Aorta (tissue), 5 donors: ENCODE measurements around the gene RTEL1. TPM values are rescaled to one million over a fixed set of nuclear protein-coding genes. Genes with fewer than 3 reads are reported as not detected.
A peak's percentile ranks its signal among the peaks of the same experiment; 100 is the strongest.

Experiments
- ATAC-seq: fragments of 200-7000 bp; cut with Tn5 transposase; one replicate; pipeline ENCODE4 v1.9.1; 2022; ENCODE audit warnings: moderate library complexity; ENCODE audit not compliant: low FRiP score
- DNase-seq, 2 donors: peaks; one replicate each; pipeline ENCODE4 v3.0.0-alpha.2; 2020
- H3K27ac ChIP-seq, 2 donors: one replicate each; pipeline ENCODE4 v1.5.1; 2013; ENCODE audit warnings: low read length in 2 of 2, mild to moderate bottlenecking in 2 of 2, moderate library complexity in 2 of 2, control low read depth in 1 of 2, inconsistent platforms in 1 of 2, low read depth in 1 of 2
- H3K27me3 ChIP-seq, 2 donors: one replicate each; pipeline ENCODE4 v1.6.1; 2013; ENCODE audit warnings: control low read depth in 1 of 2, low read length in 1 of 2, mild to moderate bottlenecking in 1 of 2, moderate library complexity in 1 of 2; ENCODE audit not compliant: insufficient read depth in 2 of 2, control insufficient read depth in 1 of 2
- H3K36me3 ChIP-seq, 2 donors: one replicate each; pipeline ENCODE4 v1.6.1; 2013; ENCODE audit warnings: control low read depth in 1 of 2, low read length in 1 of 2, mild to moderate bottlenecking in 1 of 2; ENCODE audit not compliant: insufficient read depth in 2 of 2, control insufficient read depth in 1 of 2
- H3K4me1 ChIP-seq, 2 donors: one replicate each; pipeline ENCODE4 v1.6.1; 2013; ENCODE audit warnings: low read length in 2 of 2, control low read depth in 1 of 2, mild to moderate bottlenecking in 1 of 2, moderate library complexity in 1 of 2; ENCODE audit not compliant: insufficient read depth in 2 of 2, control insufficient read depth in 1 of 2
- H3K4me3 ChIP-seq, 2 donors: one replicate each; pipeline ENCODE4 v1.5.1; 2013; ENCODE audit warnings: low read length in 2 of 2, control low read depth in 1 of 2, mild to moderate bottlenecking in 1 of 2
- H3K9me3 ChIP-seq: one replicate; pipeline ENCODE4 v1.6.1; 2013; ENCODE audit warnings: mild to moderate bottlenecking, low read length; ENCODE audit not compliant: control insufficient read depth
- WGBS, 2 donors: extraction: QIAGEN DNeasy Blood & Tissue Kit; methylation state at CpG; one replicate each; pipeline ENCODE4 v1.1.7; 2013; 5-methylcytosine and 5-hydroxymethylcytosine counted together
- intact Hi-C, 2 donors: fragments of 100-400 bp; cut with DNase I; formaldehyde crosslinking; loops; one replicate each; pipeline versions ENCODE4 v1.14.2 to v1.15.0; 2022
- polyA plus RNA-seq, 2 donors: library from polyadenylated mRNA; stranded (reverse); fragments of 200-250 nt; gene quantifications; one replicate each; pipeline ENCODE4 v1.2.3, GENCODE V29; 2013
- total RNA-seq, 2 donors: library from RNA; stranded (reverse); fragmentation: NEBNext Ultra II Directional; extraction: Animal tissue kit (Norgen Biotek cat#: 25700); gene quantifications; one replicate each; pipeline ENCODE4 v1.2.1, GENCODE V29; 2021
- donor health status: healthy with polysubstance abuse.
- donor health status: Bipolar disorder and iron deficiency.
- donor health status: DM: no; HTN: no; CAD: no.
- donor health status: DM: no; HTN: no; CAD: no.
- donor health status: DM: yes; HTN: yes; CAD: no.

RTEL1 gene
- total and polyA plus RNA-seq, 4 donors: 6.8 to 114 (median 39.3) TPM

GRCh38 chr20:63687419-63688178 is 29.5 kb downstream of the RTEL1 start:
- H3K4me1 ChIP-seq: no peaks in the 10 kb centered on the region
- intact Hi-C loops: no loop called here
- WGBS, 2 donors: 88 to 89% methylated on average over 29 of the region's 29 CpGs
- H3K27me3 ChIP-seq: no peaks in the 10 kb centered on the region
- no peak overlapping the region for H3K27ac ChIP-seq
- ATAC-seq (no peak), DNase-seq (peak; percentile 59 to 82)
- no peaks in the 10 kb centered on the region for H3K9me3 ChIP-seq
- no peak overlapping the region for H3K4me3 ChIP-seq
- H3K36me3 ChIP-seq: no peaks in the 10 kb centered on the region

GRCh38 chr20:63688228-63689045 is 30.3 kb downstream of the RTEL1 start:
- H3K36me3 ChIP-seq: no peaks in the 10 kb centered on the region
- H3K4me1 ChIP-seq: no peaks in the 10 kb centered on the region
- no peak for ATAC-seq
- no peaks in the 10 kb centered on the region for H3K27me3 ChIP-seq
- intact Hi-C loops: no loop called here
- no peak overlapping the region for H3K27ac ChIP-seq
- H3K4me3 ChIP-seq: no peak overlapping the region
- DNase-seq: peak in 1 of 2 donors; percentile 59
- 87 to 89% methylated on average over 28 to 31 of the region's 31 CpGs for WGBS, 2 donors
- no peaks in the 10 kb centered on the region for H3K9me3 ChIP-seq

GRCh38 chr20:63689046-63690002 is 31.2 kb downstream of the RTEL1 start:
- Histone ChIP-seq H3K4me1 (no peaks in the 10 kb centered on the region), H3K36me3 (no peaks in the 10 kb centered on the region), H3K27ac (no peak overlapping the region), H3K4me3 (no peak overlapping the region), H3K27me3 (no peaks in the 10 kb centered on the region), H3K9me3 (no peaks in the 10 kb centered on the region)
- WGBS, 2 donors: 89 to 92% methylated on average over 44 of the region's 44 CpGs
- intact Hi-C loops: no loop called here
- ATAC-seq (no peak), DNase-seq (peak in 1 of 2 donors; percentile 65)

GRCh38 chr20:63690003-63690897 is 32.1 kb downstream of the RTEL1 start:
- Histone ChIP-seq H3K36me3 (no peaks in the 10 kb centered on the region), H3K4me3 (no peak overlapping the region), H3K9me3 (no peaks in the 10 kb centered on the region), H3K27ac (no peak overlapping the region), H3K27me3 (no peaks in the 10 kb centered on the region), H3K4me1 (no peaks in the 10 kb centered on the region)
- DNase-seq: peak in 1 of 2 donors; percentile 49
- intact Hi-C loops: no loop called here
- no peak for ATAC-seq
- 90 to 91% methylated on average over 36 to 40 of the region's 40 CpGs for WGBS, 2 donors

GRCh38 chr20:63690898-63691710 is 33.0 kb downstream of the RTEL1 start:
- H3K9me3 ChIP-seq: no peaks in the 10 kb centered on the region
- no peak overlapping the region for H3K4me3 ChIP-seq
- H3K4me1 ChIP-seq: no peaks in the 10 kb centered on the region
- ATAC-seq (no peak), DNase-seq (peak; percentile 49 to 76)
- H3K36me3 ChIP-seq: no peaks in the 10 kb centered on the region
- 82 to 84% methylated on average over 23 to 24 of the region's 24 CpGs for WGBS, 2 donors
- no peaks in the 10 kb centered on the region for H3K27me3 ChIP-seq
- H3K27ac ChIP-seq: no peak overlapping the region
- intact Hi-C loops: no loop called here

GRCh38 chr20:63691711-63692435 is 33.8 kb downstream of the RTEL1 start:
- H3K27me3 ChIP-seq: no peaks in the 10 kb centered on the region
- H3K9me3 ChIP-seq: no peaks in the 10 kb centered on the region
- no peaks in the 10 kb centered on the region for H3K4me1 ChIP-seq
- peak; percentile 44 to 75 for DNase-seq
- H3K27ac ChIP-seq: no peak overlapping the region
- WGBS, 2 donors: 85 to 87% methylated on average over 21 of the region's 21 CpGs
- no peak overlapping the region for H3K4me3 ChIP-seq
- intact Hi-C loops: no loop called here
- no peaks in the 10 kb centered on the region for H3K36me3 ChIP-seq
- no peak for ATAC-seq
